Measurements from ENCODE around the gene TRAPPC8. TPM values are rescaled to one million over a fixed set of nuclear protein-coding genes. Genes with fewer than 3 reads are reported as not detected.

The TRAPPC8 gene
- total and polyA plus RNA-seq, 3 donors from 2014 or later = 59.0 to 85.0 (median 80.0) TPM

DNA sequence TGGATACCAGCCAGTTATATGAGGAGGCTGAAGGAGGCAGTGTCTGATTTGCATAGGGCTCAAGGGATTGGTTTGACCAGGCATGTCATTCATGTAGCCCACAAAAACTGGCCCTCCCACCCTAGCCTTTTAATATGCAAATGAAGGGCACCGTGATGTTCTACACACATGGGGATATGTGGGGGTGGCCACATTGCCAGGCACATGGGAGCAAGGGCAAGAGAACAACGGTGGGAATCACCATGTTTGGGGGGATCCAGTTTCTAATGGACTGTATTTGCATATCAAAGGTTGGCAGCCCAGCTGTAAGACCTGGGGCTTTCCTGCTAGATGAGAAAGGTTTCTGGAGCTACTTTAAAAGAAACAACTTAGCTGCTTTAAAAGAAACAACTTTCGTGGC is 117.2 kb downstream of the TRAPPC8 start:
- no peaks in the 10 kb centered on the region for H3K36me3 ChIP-seq (ENCODE audit: low read depth, missing control alignments)
- intact Hi-C loops (cut with DNase I; ENCODE audit: low total_unique reads) = no loop called here
- H3K4me3 ChIP-seq = no peak overlapping the region
- DNase-seq = no peak
- no peak overlapping the region for H3K27ac ChIP-seq
- no peak for TF ChIP-seq POLR2A (IDR thresholded peaks at IDR 0.05)
- no peak for TF ChIP-seq CTCF (IDR thresholded peaks at IDR 0.05)
- no peaks in the 10 kb centered on the region for H3K9me3 ChIP-seq
- 46 to 56% methylated on average over 3 of the region's 3 CpGs for WGBS, 2 donors
- peaks cover 11% of the 10 kb centered on the region for H3K4me1 ChIP-seq
- no peaks in the 10 kb centered on the region for H3K27me3 ChIP-seq

GRCh38 chr18:31821545-31822171 is 121.3 kb downstream of the TRAPPC8 start:
- Histone ChIP-seq H3K36me3 (ENCODE audit: low read depth, missing control alignments) (no peaks in the 10 kb centered on the region), H3K9me3 (no peaks in the 10 kb centered on the region), H3K4me1 (peaks cover 11% of the 10 kb centered on the region), H3K27me3 (no peaks in the 10 kb centered on the region), H3K27ac (no peak overlapping the region), H3K4me3 (no peak overlapping the region)
- no peak for TF ChIP-seq CTCF (IDR thresholded peaks at IDR 0.05)
- intact Hi-C loops (cut with DNase I; ENCODE audit: low total_unique reads) = no loop called here
- no peak for DNase-seq
- 35 to 38% methylated on average over 8 of the region's 8 CpGs for WGBS, 2 donors

GRCh38 chr18:31819925-31820229 is 123.1 kb downstream of the TRAPPC8 start:
- H3K36me3 ChIP-seq (ENCODE audit: low read depth, missing control alignments) = no peaks in the 10 kb centered on the region
- no peaks in the 10 kb centered on the region for H3K9me3 ChIP-seq
- intact Hi-C loops (cut with DNase I; ENCODE audit: low total_unique reads) = no loop called here
- H3K27ac ChIP-seq = no peak overlapping the region
- no peak for DNase-seq
- WGBS, 2 donors = 89 to 96% methylated on average over 1 of the region's 1 CpG
- H3K27me3 ChIP-seq = no peaks in the 10 kb centered on the region
- TF ChIP-seq CTCF (IDR thresholded peaks at IDR 0.05) (no peak), POLR2A (IDR thresholded peaks at IDR 0.05) (no peak)
- peaks cover 11% of the 10 kb centered on the region for H3K4me1 ChIP-seq
- no peak overlapping the region for H3K4me3 ChIP-seq

GRCh38 chr18:31819106-31819924 is 123.6 kb downstream of the TRAPPC8 start:
- H3K9me3 ChIP-seq = no peaks in the 10 kb centered on the region
- H3K36me3 ChIP-seq (ENCODE audit: low read depth, missing control alignments) = no peaks in the 10 kb centered on the region
- H3K4me1 ChIP-seq = peaks cover 11% of the 10 kb centered on the region
- no peak for DNase-seq
- TF ChIP-seq CTCF (IDR thresholded peaks at IDR 0.05) (peak in 2 of 3 experiments; percentile 34 to 64), POLR2A (IDR thresholded peaks at IDR 0.05) (no peak)
- H3K27me3 ChIP-seq = no peaks in the 10 kb centered on the region
- WGBS, 2 donors = 70 to 72% methylated on average over 11 of the region's 11 CpGs
- intact Hi-C loops (cut with DNase I; ENCODE audit: low total_unique reads) = no loop called here
- no peak overlapping the region for H3K4me3 ChIP-seq
- H3K27ac ChIP-seq = no peak overlapping the region
